Upper lobe of left lung (tissue), 6 donors: ENCODE results near the gene NAV2. TPM values are rescaled to one million over a fixed set of nuclear protein-coding genes. Genes with fewer than 3 reads are reported as not detected.

Source experiments
- ATAC-seq, 2 donors: fragments of 200-7000 bp; cut with Tn5 transposase; one replicate each; pipeline ENCODE4 v1.9.1; 2022; ENCODE audit warnings: mild to moderate bottlenecking in 2 of 2, moderate library complexity in 2 of 2; ENCODE audit not compliant: low FRiP score in 2 of 2
- DNase-seq, 2 donors: peaks; one replicate each; pipeline ENCODE4 v3.0.0-alpha.2; 2019 to 2020
- H3K27ac ChIP-seq, 4 donors: fragments of 200-600 bp; sonication (generic); one replicate each; pipeline ENCODE4 v1.5.1; 2016 to 2019
- H3K27me3 ChIP-seq, 4 donors: fragments of 200-600 bp; sonication (generic); one replicate each; pipeline ENCODE4 v1.5.1; 2017 to 2019
- H3K36me3 ChIP-seq, 4 donors: fragments of 200-600 bp; sonication (generic); one replicate each; pipeline ENCODE4 v1.5.1; 2016 to 2019
- H3K4me1 ChIP-seq, 4 donors: fragments of 200-600 bp; sonication (generic); one replicate each; pipeline ENCODE4 v1.5.1; 2018 to 2019
- H3K4me3 ChIP-seq, 4 donors: fragments of 200-600 bp; sonication (generic); one replicate each; pipeline ENCODE4 v1.5.1; 2017 to 2019; ENCODE audit warnings: mild to moderate bottlenecking in 2 of 4, moderate library complexity in 1 of 4
- H3K9me3 ChIP-seq, 4 donors: fragments of 200-600 bp; sonication (generic); one replicate each; pipeline ENCODE4 v1.5.1; 2018 to 2019
- EP300 ChIP-seq, 4 donors: sonication (generic); formaldehyde crosslinking; IDR thresholded peaks; one replicate each; pipeline ENCODE4 v1.5.1; 2017; ENCODE audit warnings: antibody characterized with exemption in 4 of 4, control low read depth in 2 of 4
- POLR2A ChIP-seq, 4 donors: fragments of 450-650 bp; IDR thresholded peaks; one replicate each; pipeline ENCODE4 v1.5.1; 2016 to 2017; ENCODE audit warnings: antibody characterized with exemption in 4 of 4, mild to moderate bottlenecking in 2 of 4
- POLR2AphosphoS5 ChIP-seq, 2 donors: sonication (generic); formaldehyde crosslinking; IDR thresholded peaks; one replicate each; pipeline ENCODE4 v1.5.1; 2017; ENCODE audit warnings: antibody characterized with exemption in 2 of 2
- WGBS, 2 donors: methylation state at CpG; one replicate each; pipeline ENCODE4 v1.1.5; 2017 to 2018; 5-methylcytosine and 5-hydroxymethylcytosine counted together
- total RNA-seq, 6 donors: library from RNA; depleted of rRNA in 4 of 6; stranded (reverse); fragments of >200 nt in 4 of 6; gene quantifications; one replicate each; pipeline versions ENCODE4 v1.1.0 to v1.2.1, GENCODE V29; 2016 to 2021
- TF ChIP-seq, protein P1 (sequence below), 6 experiments: fragments of 450-650 bp in 4 of 6; fragments of 200-600 bp in 2 of 6; sonication (generic) in 2 of 6; IDR thresholded peaks; one replicate each; pipeline ENCODE4 v1.5.1; 2016 to 2019; ENCODE audit warnings: antibody characterized with exemption in 6 of 6
- donor health status: DM: no; HTN: no; CAD: no; lungs with moderate emphysema.
- donor health status: DM: no; HTN: yes; CAD: no; lungs with severe emphysema.

The NAV2 gene
- total RNA-seq, 6 donors from 2014 or later: 40.5 to 61.4 (median 52.3) TPM

DNA sequence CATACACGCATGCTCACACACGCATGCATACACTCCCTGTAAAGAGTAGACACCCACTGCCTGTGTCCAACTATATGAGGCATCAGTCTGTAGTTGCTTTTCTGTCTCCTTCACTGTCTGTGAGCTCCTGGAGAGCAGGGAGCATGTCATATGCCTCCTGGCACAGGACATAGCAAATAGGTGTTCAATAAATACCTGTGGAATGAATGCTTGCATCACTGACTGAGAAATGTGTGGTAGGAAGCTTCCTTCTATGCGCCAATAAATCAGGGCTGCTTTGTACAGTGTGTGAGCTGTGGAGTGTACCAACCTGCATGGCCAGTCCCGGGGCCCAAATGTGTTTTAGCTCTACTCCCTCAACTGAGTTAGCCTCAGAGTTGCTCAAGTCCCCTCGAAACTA is 37.2 kb upstream of the NAV2 start:
- H3K27me3 ChIP-seq: no peaks in the 10 kb centered on the region
- 80 to 87% methylated on average over 5 of the region's 5 CpGs for WGBS, 2 donors
- H3K9me3 ChIP-seq: no peaks in the 10 kb centered on the region
- DNase-seq (no peak), ATAC-seq (no peak)
- no peaks in the 10 kb centered on the region for H3K36me3 ChIP-seq
- peak overlapping the region in 3 of 4 donors; percentile 49 to 77 (median 59) for H3K27ac ChIP-seq
- peaks cover 24 to 48% (median 32%) of the 10 kb centered on the region in 4 donors for H3K4me1 ChIP-seq
- no peak overlapping the region for H3K4me3 ChIP-seq
- TF ChIP-seq, protein P1, sequence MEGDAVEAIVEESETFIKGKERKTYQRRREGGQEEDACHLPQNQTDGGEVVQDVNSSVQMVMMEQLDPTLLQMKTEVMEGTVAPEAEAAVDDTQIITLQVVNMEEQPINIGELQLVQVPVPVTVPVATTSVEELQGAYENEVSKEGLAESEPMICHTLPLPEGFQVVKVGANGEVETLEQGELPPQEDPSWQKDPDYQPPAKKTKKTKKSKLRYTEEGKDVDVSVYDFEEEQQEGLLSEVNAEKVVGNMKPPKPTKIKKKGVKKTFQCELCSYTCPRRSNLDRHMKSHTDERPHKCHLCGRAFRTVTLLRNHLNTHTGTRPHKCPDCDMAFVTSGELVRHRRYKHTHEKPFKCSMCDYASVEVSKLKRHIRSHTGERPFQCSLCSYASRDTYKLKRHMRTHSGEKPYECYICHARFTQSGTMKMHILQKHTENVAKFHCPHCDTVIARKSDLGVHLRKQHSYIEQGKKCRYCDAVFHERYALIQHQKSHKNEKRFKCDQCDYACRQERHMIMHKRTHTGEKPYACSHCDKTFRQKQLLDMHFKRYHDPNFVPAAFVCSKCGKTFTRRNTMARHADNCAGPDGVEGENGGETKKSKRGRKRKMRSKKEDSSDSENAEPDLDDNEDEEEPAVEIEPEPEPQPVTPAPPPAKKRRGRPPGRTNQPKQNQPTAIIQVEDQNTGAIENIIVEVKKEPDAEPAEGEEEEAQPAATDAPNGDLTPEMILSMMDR (IDR thresholded peaks at IDR 0.05): no peak
- TF ChIP-seq POLR2AphosphoS5 (IDR thresholded peaks at IDR 0.05) (no peak), EP300 (IDR thresholded peaks at IDR 0.05) (no peak), POLR2A (IDR thresholded peaks at IDR 0.05) (no peak)

DNA sequence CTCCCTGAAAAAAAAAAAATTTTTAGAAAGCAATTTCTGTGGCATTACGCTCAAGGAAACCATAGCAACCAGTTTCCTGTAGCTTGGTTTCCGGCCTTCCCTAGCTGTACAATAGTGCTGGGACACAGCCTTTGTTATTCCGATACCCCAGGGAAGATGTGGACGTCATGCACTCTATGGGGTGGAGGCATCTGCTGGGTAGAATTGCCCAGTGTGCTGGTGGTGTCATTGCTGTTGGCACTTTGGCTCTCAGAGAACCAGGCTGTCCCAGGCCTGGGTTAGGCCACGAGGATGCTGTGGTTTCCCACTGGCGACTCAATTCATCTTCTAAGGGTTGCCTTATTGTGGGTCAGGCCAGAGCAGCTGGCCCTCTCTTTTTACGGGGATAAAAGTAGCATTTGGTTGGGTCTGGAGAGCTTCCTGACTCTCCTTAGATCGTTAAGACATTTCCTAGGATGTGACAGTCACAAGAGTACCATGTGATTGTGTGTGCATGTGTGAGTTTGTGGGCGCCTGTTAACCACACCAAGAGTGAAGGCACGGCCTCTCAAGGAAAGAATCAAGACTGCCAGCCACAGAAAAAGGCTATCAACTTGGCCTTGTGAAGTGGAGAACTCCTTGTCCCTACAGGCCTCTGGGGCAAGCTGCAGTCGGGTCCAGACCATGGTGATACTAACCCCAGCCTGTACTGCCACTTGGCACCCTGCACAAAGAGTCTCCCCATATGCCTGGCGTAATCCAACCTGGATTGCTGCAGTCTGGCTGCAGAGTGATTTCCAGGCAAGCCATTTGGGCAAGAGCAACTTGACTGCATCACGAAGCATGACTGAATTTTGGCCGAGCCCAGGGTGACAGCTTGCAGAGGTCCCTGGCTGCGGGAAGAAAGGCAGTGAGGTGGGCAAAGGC is 35.9 kb upstream of the NAV2 start:
- ATAC-seq: no peak
- 63 to 69% methylated on average over 14 to 15 of the region's 15 CpGs for WGBS, 2 donors
- H3K27me3 ChIP-seq: no peaks in the 10 kb centered on the region
- peak in 1 of 2 donors; percentile 35 for DNase-seq
- no peaks in the 10 kb centered on the region for H3K36me3 ChIP-seq
- no peak overlapping the region for H3K4me3 ChIP-seq
- H3K27ac ChIP-seq: peak overlapping the region; percentile 32 to 70 (median 58)
- H3K9me3 ChIP-seq: no peaks in the 10 kb centered on the region
- TF ChIP-seq POLR2AphosphoS5 (IDR thresholded peaks at IDR 0.05) (peak in 1 of 2 donors; percentile 45), POLR2A (IDR thresholded peaks at IDR 0.05) (no peak)
- peaks cover 29 to 52% (median 36%) of the 10 kb centered on the region in 4 donors for H3K4me1 ChIP-seq

DNA sequence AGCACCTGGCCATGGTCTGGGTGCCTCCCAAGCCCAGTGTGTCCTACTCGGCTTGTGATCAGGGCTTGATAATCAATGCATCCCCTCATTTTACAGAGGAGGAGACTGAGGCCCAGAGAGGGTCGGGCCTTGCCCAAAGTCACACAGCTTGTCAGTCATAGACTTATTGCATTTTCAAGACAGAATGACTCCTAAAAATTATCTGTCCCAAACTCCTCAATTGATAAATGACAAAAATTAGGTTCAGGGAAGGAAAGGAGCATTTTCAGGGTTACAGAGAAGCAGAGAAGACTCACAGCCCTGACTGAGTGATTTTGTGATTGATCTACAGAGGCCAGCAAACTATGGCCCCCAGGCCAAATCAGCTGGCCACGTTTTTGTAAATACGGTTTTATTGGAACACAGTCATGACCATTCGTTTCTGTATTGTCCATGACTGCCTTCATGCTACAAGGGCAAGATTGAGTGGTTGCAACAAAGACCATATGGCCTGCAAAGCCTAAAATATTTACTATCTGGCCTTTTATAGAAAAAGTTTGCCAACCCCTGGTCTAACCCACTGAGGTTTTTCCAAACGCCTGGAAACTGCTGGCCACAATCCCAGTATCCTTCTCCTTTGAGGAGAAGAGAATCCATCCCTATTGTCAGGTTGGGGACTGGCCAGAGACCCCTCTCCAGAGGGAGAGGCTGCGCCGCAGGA is 35.1 kb upstream of the NAV2 start:
- Histone ChIP-seq H3K4me1 (peaks cover 29 to 52% (median 36%) of the 10 kb centered on the region in 4 donors), H3K27me3 (no peaks in the 10 kb centered on the region), H3K4me3 (no peak overlapping the region), H3K27ac (peak overlapping the region in 3 of 4 donors; percentile 31 to 70 (median 46)), H3K36me3 (no peaks in the 10 kb centered on the region), H3K9me3 (no peaks in the 10 kb centered on the region)
- DNase-seq: no peak
- WGBS, 2 donors: 79 to 80% methylated on average over 8 of the region's 8 CpGs
- ATAC-seq: no peak
- TF ChIP-seq EP300 (IDR thresholded peaks at IDR 0.05): no peak
- TF ChIP-seq POLR2AphosphoS5 (IDR thresholded peaks at IDR 0.05): no peak
- TF ChIP-seq, protein P1 (IDR thresholded peaks at IDR 0.05): no peak
- TF ChIP-seq POLR2A (IDR thresholded peaks at IDR 0.05): no peak

DNA sequence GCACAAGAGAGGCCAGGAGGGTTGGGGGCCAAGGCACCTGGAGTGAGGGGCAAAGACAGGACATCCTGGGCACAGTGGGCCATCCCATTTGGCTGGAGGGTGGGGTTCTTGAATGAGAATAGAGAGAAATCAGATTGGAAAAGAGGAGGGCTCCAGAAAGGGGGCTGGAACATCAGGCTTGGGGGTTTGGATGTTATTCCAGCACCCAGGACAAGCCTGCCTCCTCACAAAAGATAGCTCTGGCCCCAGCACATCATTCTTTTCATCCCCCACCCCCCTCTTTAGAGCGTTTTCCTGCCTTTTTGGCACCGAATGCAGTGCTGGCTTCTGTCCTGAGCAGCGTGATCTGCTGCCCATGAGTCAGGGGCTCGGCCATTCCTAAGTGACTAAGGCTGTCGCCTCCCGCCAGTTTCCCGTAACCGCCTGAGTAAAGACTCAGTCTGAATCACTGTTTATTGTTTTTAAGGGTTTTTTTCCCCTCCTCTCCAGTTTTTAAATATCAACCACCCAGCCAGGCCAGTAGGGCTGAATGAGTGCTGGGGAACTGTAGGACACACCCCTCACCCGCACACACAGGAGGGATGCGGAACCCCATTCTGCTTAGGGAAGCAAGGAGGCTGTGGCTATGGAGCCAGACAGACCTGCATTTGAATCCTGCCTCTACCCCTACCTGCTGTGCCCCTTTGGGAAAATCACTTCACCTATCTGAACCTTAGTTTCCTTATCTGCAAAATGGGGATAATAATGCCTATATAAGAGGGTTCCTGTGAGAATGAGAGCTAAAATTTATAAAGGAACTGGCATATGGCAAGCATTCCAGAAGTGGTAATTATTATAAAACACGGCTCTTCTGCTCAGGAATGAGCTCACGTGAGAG is 32.4 kb upstream of the NAV2 start:
- Histone ChIP-seq H3K9me3 (no peaks in the 10 kb centered on the region), H3K36me3 (no peaks in the 10 kb centered on the region), H3K4me3 (no peak overlapping the region), H3K4me1 (peaks cover 16 to 33% (median 30%) of the 10 kb centered on the region in 4 donors), H3K27me3 (no peaks in the 10 kb centered on the region), H3K27ac (peak overlapping the region; percentile 42 to 74 (median 60))
- ATAC-seq (peak; percentile 82 to 91), DNase-seq (peak in 1 of 2 donors; percentile 86)
- WGBS, 2 donors: 28 to 53% methylated on average over 12 of the region's 12 CpGs
- TF ChIP-seq EP300 (IDR thresholded peaks at IDR 0.05): peak in 3 of 4 donors; percentile 26 to 98 (median 89)
- no peak for TF ChIP-seq POLR2A (IDR thresholded peaks at IDR 0.05)
- TF ChIP-seq, protein P1 (IDR thresholded peaks at IDR 0.05): peak in 2 of 6 experiments; percentile 9 to 42
- peak; percentile 87 to 94 for TF ChIP-seq POLR2AphosphoS5 (IDR thresholded peaks at IDR 0.05)
